SH-SY5Y (cell line): Measurements from ENCODE around the gene FBXL22.

Experiments
- GATA2 ChIP-seq: IDR thresholded peaks from 2 replicates; pipeline ENCODE4 v1.6.1; 2011; ENCODE audit warnings: mild to moderate bottlenecking, low read depth, low read length
- GATA3 ChIP-seq: IDR thresholded peaks from 2 replicates; pipeline ENCODE4 v1.6.1; 2011; ENCODE audit warnings: low read depth, mild to moderate bottlenecking, low read length, moderate library complexity

- TF ChIP-seq GATA2 (no peak), GATA3 (no peak)
Observed at GRCh38 chr15:63640146-63640545, 43.0 kb downstream of the FBXL22 start.
